ENCODE results near the gene KIF5B.
"Not testable (repeated sequence)": the region's sequence is repeated elsewhere in the genome, so short reads cannot be mapped to it uniquely, and the experiment has no call there.

DNA sequence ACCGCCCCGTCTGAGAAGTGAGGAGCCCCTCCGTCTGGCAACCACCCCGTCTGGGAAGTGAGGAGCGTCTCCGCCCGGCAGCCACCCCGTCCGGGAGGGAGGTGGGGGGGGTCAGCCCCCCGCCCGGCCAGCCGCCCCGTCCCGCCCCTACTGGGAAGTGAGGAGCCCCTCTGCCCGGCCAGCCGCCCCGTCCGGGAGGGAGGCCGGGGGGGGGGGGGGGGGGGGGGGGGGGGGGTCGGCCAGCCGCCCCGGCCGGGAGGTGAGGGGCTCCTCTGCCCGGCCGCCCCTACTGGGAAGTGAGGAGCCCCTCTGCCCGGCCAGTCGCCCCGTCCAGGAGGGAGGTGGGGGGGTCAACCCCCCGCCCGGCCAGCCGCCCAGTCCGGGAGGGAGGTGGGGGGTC is 86.4 kb downstream of the KIF5B start:
- TF ChIP-seq EZH2 (IDR thresholded peaks at IDR 0.05); POLR2AphosphoS5 (IDR thresholded peaks at IDR 0.05; ENCODE audit: borderline replicate concordance, low read depth, low read length): not testable (repeated sequence)
